Measurements from ENCODE around the gene FBXL3. TPM values are rescaled to one million over a fixed set of nuclear protein-coding genes. Genes with fewer than 3 reads are reported as not detected.

Gene FBXL3
- total and polyA plus RNA-seq, 2 of the 4 experiments (the other 2 are of a cell fraction): 15.3 to 43.6 TPM

DNA sequence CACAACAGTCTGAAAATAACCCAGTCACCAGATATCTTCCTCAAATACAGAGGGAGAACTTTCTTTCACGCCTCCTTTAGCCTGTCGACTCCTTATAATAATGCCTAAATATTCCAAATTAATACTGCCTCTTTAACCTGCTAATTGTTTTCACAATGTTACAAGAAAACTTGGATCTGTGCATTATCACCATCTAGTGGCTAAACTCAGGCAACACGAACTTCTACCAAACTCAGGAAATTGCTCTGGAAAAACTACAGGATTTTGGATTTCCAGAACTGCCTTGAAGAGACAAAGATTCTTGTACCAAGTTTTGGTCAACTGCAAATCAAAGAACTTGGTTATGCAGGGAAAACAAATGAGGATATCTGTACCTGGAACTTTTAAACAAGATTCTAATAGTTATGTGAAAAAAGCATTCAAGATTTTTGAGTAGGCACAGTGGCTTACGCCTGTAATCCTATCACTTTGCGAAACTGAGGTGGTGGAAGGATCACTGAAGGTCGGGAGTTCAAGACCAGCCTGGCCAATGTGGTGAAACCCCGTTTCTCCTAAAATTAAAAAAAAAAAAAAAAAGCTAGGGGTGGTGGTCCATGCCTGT, 24.3 kb downstream of the FBXL3 start:
- peak; percentile 67 for ATAC-seq (ENCODE audit: low read depth)
- Histone ChIP-seq H3K18ac (ENCODE audit: low read depth, low read length) (no peak overlapping the region), H4K91ac (ENCODE audit: insufficient read depth, low read depth, low read length) (no peak overlapping the region), H2AK9ac (replicated peaks; ENCODE audit: low read depth, low read length, poor library complexity) (no peak overlapping the region), H3K36me3 (ENCODE audit: control insufficient read depth, insufficient read depth, low read length) (peaks cover 23% of the 10 kb centered on the region), H4K20me1 (ENCODE audit: insufficient read depth, low read length) (peaks cover 11% of the 10 kb centered on the region; the same call in 1 of the 2 replicates), H2AFZ (replicated peaks; ENCODE audit: low read length, poor library complexity) (no peak overlapping the region), H3K23ac (ENCODE audit: low read depth, low read length) (no peak overlapping the region), H3K9me3 (ENCODE audit: control insufficient read depth, insufficient read depth, low read length) (no peaks in the 10 kb centered on the region), H2BK120ac (ENCODE audit: low read depth, low read length) (no peak overlapping the region), H4K5ac (ENCODE audit: low read depth, low read length) (no peak overlapping the region), H3K4ac (ENCODE audit: low read depth, low read length) (no peak overlapping the region), H3K4me2 (ENCODE audit: low read depth, low read length) (no peak overlapping the region), H3K9ac (ENCODE audit: low read depth, low read length) (no peak overlapping the region), H3K4me3 (ENCODE audit: insufficient read depth, low read depth, low read length) (no peak overlapping the region), H2BK5ac (ENCODE audit: low read depth, low read length, poor library complexity, severe bottlenecking) (no peak overlapping the region), H3K79me1 (ENCODE audit: low read depth in 1 of 2, low read length in 2 of 2) (peaks cover 16 to 27% of the 10 kb centered on the region in 2 experiments), H3K9me1 (ENCODE audit: insufficient read depth, low read length) (peaks cover 6% of the 10 kb centered on the region; the same call in 1 of the 2 replicates), H2BK20ac (ENCODE audit: low read depth, low read length) (no peak overlapping the region), H4K8ac (ENCODE audit: low read depth in 2 of 2, low read length in 2 of 2) (no peak overlapping the region), H3K27me3 (ENCODE audit: control insufficient read depth, insufficient read depth, low read length) (no peaks in the 10 kb centered on the region), H2AK5ac (ENCODE audit: low read depth, low read length) (no peak overlapping the region), H3K27ac (ENCODE audit: insufficient read depth, low read length) (no peak overlapping the region), H3K4me1 (ENCODE audit: control insufficient read depth, insufficient read depth, low read length) (no peaks in the 10 kb centered on the region), H3K14ac (replicated peaks; ENCODE audit: low read depth, low read length) (no peak overlapping the region), H2BK15ac (ENCODE audit: low read depth, low read length) (no peak overlapping the region), H3K56ac (ENCODE audit: extremely low read depth, insufficient read depth, low read length) (no peak overlapping the region)
- intact Hi-C loops (cut with micrococcal nuclease): no loop called here
- DNase-seq: peak; percentile 48
- WGBS, 2 experiments (ENCODE audit: extremely low coverage in 2 of 2, insufficient read length in 1 of 2): 82% methylated on average over 7 of the region's 7 CpGs; no CpG with 5 or more reads in 1 of the 2 experiments
- POLR2A ChIA-PET (ENCODE audit: unreplicated experiment): interaction anchor here (0.7 kb wide), 1 partner anchor 1214 kb away, joined by 11 read pairs; no protein-coding TSS in a partner anchor
- in situ Hi-C loops (cut with MboI; ENCODE audit: low sequenced_read_pairs): no loop called here
- BruUV-seq (replicated peaks): no TSS peak
- CTCF ChIA-PET: interaction anchor here (0.6 to 2.7 kb wide), 13 partner anchors 10 to 1708 kb away, joined by 3 to 15 read pairs (median 4); no protein-coding TSS in a partner anchor
- dilution Hi-C loops (cut with HindIII; ENCODE audit: low sequenced_read_pairs, unreplicated experiment): no loop called here
- TF ChIP-seq, protein P1, sequence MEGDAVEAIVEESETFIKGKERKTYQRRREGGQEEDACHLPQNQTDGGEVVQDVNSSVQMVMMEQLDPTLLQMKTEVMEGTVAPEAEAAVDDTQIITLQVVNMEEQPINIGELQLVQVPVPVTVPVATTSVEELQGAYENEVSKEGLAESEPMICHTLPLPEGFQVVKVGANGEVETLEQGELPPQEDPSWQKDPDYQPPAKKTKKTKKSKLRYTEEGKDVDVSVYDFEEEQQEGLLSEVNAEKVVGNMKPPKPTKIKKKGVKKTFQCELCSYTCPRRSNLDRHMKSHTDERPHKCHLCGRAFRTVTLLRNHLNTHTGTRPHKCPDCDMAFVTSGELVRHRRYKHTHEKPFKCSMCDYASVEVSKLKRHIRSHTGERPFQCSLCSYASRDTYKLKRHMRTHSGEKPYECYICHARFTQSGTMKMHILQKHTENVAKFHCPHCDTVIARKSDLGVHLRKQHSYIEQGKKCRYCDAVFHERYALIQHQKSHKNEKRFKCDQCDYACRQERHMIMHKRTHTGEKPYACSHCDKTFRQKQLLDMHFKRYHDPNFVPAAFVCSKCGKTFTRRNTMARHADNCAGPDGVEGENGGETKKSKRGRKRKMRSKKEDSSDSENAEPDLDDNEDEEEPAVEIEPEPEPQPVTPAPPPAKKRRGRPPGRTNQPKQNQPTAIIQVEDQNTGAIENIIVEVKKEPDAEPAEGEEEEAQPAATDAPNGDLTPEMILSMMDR (conservative IDR thresholded peaks at IDR 0.05; ENCODE audit: low read depth, low read length): peak; percentile 67
- peak; percentile 52 for TF ChIP-seq RAD21 (IDR thresholded peaks at IDR 0.05; ENCODE audit: low read length)
- TF ChIP-seq CEBPB (IDR thresholded peaks at IDR 0.05; ENCODE audit: low read depth, low read length): no peak
- TF ChIP-seq, protein P2, sequence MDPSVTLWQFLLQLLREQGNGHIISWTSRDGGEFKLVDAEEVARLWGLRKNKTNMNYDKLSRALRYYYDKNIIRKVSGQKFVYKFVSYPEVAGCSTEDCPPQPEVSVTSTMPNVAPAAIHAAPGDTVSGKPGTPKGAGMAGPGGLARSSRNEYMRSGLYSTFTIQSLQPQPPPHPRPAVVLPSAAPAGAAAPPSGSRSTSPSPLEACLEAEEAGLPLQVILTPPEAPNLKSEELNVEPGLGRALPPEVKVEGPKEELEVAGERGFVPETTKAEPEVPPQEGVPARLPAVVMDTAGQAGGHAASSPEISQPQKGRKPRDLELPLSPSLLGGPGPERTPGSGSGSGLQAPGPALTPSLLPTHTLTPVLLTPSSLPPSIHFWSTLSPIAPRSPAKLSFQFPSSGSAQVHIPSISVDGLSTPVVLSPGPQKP (IDR thresholded peaks at IDR 0.05; ENCODE audit: borderline replicate concordance, low read depth, low read length): no peak
- no peak for TF ChIP-seq MAFK (IDR thresholded peaks at IDR 0.05; ENCODE audit: low read depth, low read length)
- no peak for TF ChIP-seq CHD1 (IDR thresholded peaks at IDR 0.05; ENCODE audit: low read depth, low read length)
- TF ChIP-seq, protein P3, sequence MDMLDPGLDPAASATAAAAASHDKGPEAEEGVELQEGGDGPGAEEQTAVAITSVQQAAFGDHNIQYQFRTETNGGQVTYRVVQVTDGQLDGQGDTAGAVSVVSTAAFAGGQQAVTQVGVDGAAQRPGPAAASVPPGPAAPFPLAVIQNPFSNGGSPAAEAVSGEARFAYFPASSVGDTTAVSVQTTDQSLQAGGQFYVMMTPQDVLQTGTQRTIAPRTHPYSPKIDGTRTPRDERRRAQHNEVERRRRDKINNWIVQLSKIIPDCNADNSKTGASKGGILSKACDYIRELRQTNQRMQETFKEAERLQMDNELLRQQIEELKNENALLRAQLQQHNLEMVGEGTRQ (IDR thresholded peaks at IDR 0.05; ENCODE audit: low read depth, low read length): no peak
- TF ChIP-seq NFE2L2 (IDR thresholded peaks at IDR 0.05; ENCODE audit: low read depth, low read length): no peak
- TF ChIP-seq SMC3 (IDR thresholded peaks at IDR 0.05; ENCODE audit: low read depth, low read length): peak; percentile 26; the same call in 1 of the 2 replicates
- TF ChIP-seq RFX5 (IDR thresholded peaks at IDR 0.05; ENCODE audit: low read depth, low read length): no peak
